ENCODE results near the gene SLIRP.
A peak's percentile ranks its signal among the peaks of the same experiment; 100 is the strongest.
"Not testable (repeated sequence)": the region's sequence is repeated elsewhere in the genome, so short reads cannot be mapped to it uniquely, and the experiment has no call there.

The SLIRP gene

DNA sequence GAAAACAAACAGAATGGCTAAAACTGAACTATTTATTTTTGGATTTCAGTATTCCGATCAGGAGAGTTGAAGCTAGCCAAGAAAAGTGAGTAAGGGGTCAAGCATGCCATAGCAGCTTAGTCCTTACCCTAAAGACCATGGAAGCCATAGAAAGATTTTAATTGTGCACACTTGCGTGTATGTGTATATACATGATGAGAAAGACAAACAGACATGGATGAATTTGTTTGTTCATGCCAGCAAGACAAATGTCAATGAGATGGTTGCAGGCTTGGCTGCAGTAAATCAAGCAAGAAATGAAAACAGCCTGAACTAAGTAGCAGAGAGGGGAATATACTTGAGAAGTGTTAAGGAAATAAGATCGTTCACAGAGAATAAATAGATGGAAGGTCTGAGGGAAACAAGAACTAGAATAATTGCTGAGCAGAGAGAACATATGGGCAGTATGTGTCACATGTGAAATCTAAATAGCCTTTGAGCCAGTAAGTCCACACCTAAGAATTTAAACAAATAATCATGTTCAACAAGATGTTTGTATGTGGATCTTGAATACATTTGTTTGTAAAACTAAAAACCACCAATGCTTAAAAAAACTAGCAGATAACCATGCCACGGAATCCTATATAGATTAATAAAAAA lies 38.3 kb downstream of the SLIRP start:
- DNase-seq, result peak in 2 of 3 experiments; percentile 23 to 55

DNA sequence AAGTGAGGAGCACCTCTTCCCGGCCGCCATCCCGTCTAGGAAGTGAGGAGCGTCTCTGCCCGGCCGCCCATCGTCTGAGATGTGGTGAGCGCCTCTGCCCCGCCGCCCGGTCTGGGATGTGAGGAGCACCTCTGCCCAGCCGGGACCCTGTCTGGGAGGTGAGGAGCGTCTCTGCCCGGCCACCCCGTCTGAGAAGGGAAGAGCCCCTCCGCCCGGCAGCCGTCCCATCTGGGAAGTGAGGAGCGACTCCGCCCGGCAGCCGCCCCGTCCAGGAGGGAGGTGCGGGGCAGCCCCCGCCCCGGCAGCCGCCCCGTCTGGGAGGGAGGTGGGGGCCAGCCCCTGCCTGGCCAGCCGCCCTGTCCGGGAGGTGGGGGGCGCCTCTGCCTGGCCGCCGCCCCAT lies 39.5 kb downstream of the SLIRP start:
- not testable (repeated sequence) for DNase-seq

DNA sequence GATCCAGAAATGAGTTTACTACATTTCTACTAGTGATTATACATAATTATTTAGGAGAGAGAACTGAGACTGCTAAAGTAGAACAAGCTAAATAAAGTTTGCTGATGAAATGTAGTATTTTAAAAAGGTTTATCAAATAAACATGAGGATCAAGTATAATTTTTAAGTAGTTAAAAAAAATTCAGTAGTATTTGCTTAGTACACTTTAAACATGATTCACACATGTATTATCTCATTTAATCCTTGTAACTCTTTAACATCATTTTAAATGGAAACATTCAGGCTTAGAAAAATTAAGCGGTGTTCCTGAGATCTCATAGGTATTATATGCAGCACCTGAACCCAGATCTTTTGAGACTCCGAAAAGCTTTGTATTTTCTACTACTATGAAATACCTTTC lies 44.4 kb downstream of the SLIRP start:
- DNase-seq, result no peak

- no peak for DNase-seq
Observed at GRCh38 chr14:77752799-77753516, 45.1 kb downstream of the SLIRP start.

DNA sequence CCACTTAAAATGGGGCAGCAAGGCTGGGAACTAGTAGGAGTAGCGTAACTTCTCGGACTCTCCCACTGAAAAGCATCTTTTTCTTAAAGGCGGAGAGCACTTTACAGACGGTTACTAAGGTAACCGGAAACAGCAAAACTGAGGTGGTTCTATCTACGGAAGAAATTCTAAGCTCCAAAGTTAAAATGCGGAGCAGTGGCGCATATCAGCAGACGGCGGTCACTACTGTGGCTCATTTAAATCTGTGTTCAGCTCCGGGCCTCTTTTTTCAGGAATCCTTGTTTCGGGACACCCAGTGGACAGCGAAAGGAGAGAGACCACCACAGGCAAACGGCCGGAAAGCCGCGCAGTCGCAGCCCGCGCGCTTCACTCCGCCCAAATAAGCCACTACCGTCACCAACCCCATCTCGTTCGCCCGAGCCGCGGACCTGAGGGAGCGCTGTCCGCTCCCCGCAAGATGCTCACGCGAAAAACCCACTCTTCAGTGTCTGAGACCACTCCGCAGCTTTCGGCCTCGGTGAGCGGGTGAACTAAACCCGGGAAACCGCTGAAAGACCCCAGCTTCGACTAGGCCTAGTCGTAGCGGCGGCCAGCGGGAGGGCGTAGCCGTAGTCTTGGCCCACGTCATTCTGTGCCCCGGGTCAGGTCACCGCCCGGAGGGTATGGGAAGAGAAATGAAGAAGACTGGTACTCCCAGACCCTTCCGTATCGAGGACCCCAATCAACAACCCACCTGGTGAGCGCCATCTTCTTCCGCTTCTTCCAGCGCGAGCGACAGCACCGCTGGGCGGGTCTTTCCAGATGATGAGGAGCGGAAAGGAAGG lies 52.7 kb downstream of the SLIRP start, which contains the start of gene SNW1:
SNW1 (minus strand) TSS at position 776 of the 824 bp plus-strand sequence; CDS start at position 747, 29 bp downstream.
- peak; percentile 34 to 98 (median 95) for DNase-seq

GRCh38 chr14:77761205-77761931 lies 53.5 kb downstream of the SLIRP start:
- DNase-seq, result peak; percentile 57 to 98 (median 75)

DNA sequence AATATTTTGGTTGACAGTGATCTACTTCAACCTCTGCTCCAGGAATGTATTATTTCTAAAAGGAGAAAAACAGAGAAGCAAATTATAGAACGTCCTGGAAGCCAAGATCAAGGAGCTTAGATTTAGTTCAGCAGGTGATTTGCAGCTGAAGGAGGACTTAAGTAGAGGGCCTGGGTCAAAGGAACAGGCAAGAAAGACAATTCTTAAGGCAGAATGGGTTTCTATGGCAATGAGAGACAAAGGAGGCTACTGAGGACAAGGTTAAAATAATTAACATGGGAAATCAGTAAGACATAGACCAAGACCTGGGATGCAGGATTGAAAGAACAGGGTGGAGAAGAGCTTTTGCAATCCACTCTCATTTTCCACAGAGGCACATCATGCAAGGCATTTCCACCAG lies 55.4 kb downstream of the SLIRP start:
- DNase-seq, result no peak

GRCh38 chr14:77763978-77764377 lies 56.1 kb downstream of the SLIRP start:
- DNase-seq, result no peak
